ENCODE measurements around the gene PGK1.
"Not testable (repeated sequence)": the region's sequence is repeated elsewhere in the genome, so short reads cannot be mapped to it uniquely, and the experiment has no call there.

PGK1 gene

DNA sequence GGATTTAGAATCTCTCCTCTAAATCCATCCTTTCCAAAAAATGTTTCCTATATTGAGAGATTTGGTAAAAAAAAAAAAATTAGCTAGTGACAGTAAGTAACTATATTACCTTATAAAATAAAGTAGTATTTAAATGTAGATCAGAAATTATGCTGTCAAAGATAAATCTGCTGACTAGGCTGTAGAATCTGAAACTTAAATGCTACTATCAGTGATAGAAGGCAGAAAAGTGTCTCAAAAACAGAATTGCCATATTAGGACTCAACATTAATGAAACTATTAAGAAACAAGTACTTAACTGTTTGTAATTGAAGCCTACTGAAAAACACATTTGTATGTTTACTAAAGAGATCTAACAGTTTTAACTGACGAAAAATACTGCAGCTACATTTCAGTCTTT is 27.1 kb downstream of the PGK1 start:
- DNase-seq (no peak), ATAC-seq (no peak)
- Mint-ChIP-seq H3K27ac (peak overlapping the region in 1 of 2 donors; percentile 90), H3K9me3 (no peaks in the 10 kb centered on the region), H3K4me3 (no peak overlapping the region), H3K4me1 (no peaks in the 10 kb centered on the region), H3K27me3 (no peaks in the 10 kb centered on the region)

DNA sequence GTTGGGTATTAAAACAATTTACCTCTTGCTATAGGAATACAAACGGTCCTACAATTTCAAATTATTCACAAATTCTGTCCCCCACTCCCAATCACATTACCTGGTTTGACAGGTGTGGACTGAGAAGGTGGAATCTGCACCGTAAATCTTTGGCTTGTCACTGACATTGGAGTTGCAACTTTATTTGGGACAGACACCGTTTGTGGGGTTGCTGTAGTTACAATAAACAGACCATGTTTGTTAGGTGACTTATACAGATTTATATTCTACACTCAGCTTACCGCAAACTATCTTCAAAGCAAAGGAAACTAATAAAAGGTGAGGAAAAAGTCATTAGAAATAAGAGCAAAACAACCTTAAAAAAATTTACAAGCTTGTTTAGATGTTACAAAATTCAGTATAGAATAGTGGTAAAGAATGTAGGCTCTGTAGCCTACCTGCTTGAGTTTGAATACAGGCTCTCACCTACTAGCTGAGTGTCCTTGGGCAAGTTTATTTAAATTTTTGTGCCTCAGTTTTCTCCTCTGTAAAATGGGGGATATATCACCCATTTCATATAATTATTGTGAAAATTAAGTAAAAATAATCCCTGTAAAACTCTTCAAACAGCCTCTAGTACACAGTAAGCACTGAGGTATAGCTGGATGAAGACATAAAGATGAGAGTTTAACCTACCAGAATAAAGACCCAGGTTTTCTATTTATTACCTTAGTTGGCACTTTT is 29.4 kb downstream of the PGK1 start:
- H3K27ac Mint-ChIP-seq = no peak overlapping the region
- no peaks in the 10 kb centered on the region for H3K9me3 Mint-ChIP-seq
- ATAC-seq (no peak), DNase-seq (no peak)
- H3K4me3 Mint-ChIP-seq = no peak overlapping the region
- H3K4me1 Mint-ChIP-seq = peaks cover 4% of the 10 kb centered on the region
- no peaks in the 10 kb centered on the region for H3K27me3 Mint-ChIP-seq

- Mint-ChIP-seq H3K27ac (peak within 1 kb of the TSS; percentile 96 to 97), H3K4me1 (peaks cover 15% of the 10 kb centered on the region), H3K9me3 (peaks cover 7% of the 10 kb centered on the region in 2 donors), H3K27me3 (no peaks in the 10 kb centered on the region), H3K4me3 (peak within 1 kb of the TSS; percentile 88 to 90)
- DNase-seq (peak; percentile 77 to 88), ATAC-seq (peak; percentile 97)
Observed at GRCh38 chrX:78139160-78140123, 35.4 kb downstream of the PGK1 start, which contains the start of gene TAF9B. Gene TAF9B, minus strand, starts transcription at chrX:78139650. Its CDS starts 39 bp downstream, at chrX:78139611.

DNA sequence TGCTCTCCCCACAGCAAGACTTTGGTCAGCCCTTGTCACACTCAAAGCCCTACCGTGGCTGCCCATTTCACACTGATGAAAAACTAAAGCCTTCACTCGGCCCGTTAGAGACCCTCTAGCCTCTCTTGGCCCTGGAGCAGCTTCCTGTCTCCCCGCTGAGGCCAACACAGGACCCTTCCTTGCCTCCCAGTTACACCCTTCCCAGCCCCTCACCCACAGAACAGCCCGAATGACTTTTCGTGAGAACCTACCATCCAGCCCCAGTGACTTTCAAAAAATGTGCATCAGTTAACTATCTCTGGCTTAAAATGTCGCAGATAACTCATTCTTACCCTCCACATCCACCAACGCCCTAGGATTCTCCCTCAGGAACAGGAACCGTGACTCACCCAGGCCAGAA is 36.2 kb downstream of the PGK1 start:
- peaks cover 7% of the 10 kb centered on the region in 2 donors for H3K9me3 Mint-ChIP-seq
- peak overlapping the region; percentile 88 to 90 for H3K4me3 Mint-ChIP-seq
- no peaks in the 10 kb centered on the region for H3K27me3 Mint-ChIP-seq
- ATAC-seq (no peak), DNase-seq (no peak)
- H3K27ac Mint-ChIP-seq = peak overlapping the region; percentile 93 to 97
- peaks cover 15% of the 10 kb centered on the region for H3K4me1 Mint-ChIP-seq

- ATAC-seq, DNase-seq, H3K4me1 Mint-ChIP-seq, H3K27me3 Mint-ChIP-seq, H3K4me3 Mint-ChIP-seq, H3K27ac Mint-ChIP-seq: not testable (repeated sequence)
- H3K9me3 Mint-ChIP-seq = peaks cover 11 to 19% of the 10 kb centered on the region in 2 donors
Observed at GRCh38 chrX:78147002-78147540, 43.0 kb downstream of the PGK1 start.

DNA sequence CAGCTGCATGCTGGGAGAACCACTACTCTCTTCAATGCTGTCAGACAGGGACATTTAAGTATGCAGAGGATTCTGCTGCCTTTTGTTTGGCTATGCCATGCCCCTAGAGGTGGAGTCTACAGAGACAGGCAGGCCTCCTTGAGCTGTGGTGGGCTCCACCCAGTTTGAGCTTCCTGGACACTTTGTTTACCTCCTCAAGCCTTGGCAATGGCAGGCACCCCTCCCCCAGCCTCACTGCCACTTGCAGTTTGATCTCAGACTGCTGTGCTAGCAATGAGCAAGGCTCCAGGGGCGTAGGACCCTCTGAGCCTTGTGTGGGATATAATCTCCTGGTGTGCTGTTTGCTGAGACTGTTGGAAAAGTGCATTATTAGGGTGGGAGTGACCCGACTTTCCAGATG is 53.3 kb downstream of the PGK1 start:
- not testable (repeated sequence) for H3K27ac Mint-ChIP-seq, ATAC-seq, H3K4me1 Mint-ChIP-seq, H3K4me3 Mint-ChIP-seq, H3K9me3 Mint-ChIP-seq, H3K27me3 Mint-ChIP-seq, DNase-seq

GRCh38 chrX:78157846-78158245 is 53.8 kb downstream of the PGK1 start:
- DNase-seq, H3K27ac Mint-ChIP-seq, H3K9me3 Mint-ChIP-seq, H3K4me3 Mint-ChIP-seq, ATAC-seq, H3K4me1 Mint-ChIP-seq, H3K27me3 Mint-ChIP-seq: not testable (repeated sequence)

GRCh38 chrX:78160711-78161110 is 56.7 kb downstream of the PGK1 start:
- H3K4me3 Mint-ChIP-seq, H3K4me1 Mint-ChIP-seq, H3K9me3 Mint-ChIP-seq, H3K27me3 Mint-ChIP-seq, H3K27ac Mint-ChIP-seq, ATAC-seq, DNase-seq: not testable (repeated sequence)

DNA sequence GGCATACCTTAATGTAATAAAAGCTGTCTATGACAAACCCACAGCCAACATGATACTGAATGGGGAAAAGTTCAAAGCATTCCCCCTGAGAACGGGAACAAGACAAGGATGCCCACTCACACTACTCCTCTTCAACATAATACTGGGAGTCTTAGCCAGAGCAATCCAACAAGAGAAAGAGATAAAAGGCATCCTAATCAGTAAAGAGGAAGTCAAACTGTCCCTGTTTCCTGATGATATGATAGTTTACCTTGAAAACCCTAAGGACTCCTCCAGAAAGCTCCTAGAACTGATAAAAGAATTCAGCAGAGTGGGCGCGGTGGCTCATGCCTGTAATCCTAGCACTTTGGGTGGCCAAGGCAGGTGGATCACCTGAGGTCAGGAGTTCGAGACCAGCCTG is 59.1 kb downstream of the PGK1 start:
- not testable (repeated sequence) for H3K27me3 Mint-ChIP-seq, H3K9me3 Mint-ChIP-seq, ATAC-seq, H3K27ac Mint-ChIP-seq, H3K4me1 Mint-ChIP-seq, DNase-seq, H3K4me3 Mint-ChIP-seq

DNA sequence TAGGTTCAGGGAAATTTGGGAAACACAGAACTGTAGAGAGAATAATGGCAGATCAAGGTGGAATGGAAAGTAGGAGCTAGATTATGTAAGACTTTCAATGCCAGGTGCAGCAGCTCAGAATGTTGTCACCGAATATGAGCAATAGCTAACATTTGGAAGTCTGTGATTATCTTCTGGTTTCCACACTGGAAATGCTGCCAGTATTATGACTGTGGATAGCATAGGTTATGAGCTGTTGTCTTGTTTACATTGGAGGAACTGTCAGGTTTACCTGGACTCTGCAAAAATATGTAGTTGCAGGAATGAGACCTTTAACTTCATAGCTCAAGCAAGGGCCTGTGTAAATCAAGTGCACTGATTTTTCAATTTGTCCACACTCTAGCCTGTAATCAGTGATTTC is 61.4 kb downstream of the PGK1 start:
- ATAC-seq = no peak
- no peak for DNase-seq
- Mint-ChIP-seq H3K4me1 (peaks cover 7% of the 10 kb centered on the region), H3K4me3 (no peak overlapping the region), H3K9me3 (peaks cover 5 to 7% of the 10 kb centered on the region in 2 donors), H3K27ac (no peak overlapping the region), H3K27me3 (no peaks in the 10 kb centered on the region)

GRCh38 chrX:78168065-78168464 is 64.0 kb downstream of the PGK1 start:
- H3K27ac Mint-ChIP-seq = no peak overlapping the region
- no peaks in the 10 kb centered on the region for H3K4me1 Mint-ChIP-seq
- H3K4me3 Mint-ChIP-seq = no peak overlapping the region
- DNase-seq (no peak), ATAC-seq (peak; percentile 82)
- H3K9me3 Mint-ChIP-seq = no peaks in the 10 kb centered on the region
- H3K27me3 Mint-ChIP-seq = no peaks in the 10 kb centered on the region

Measured in stimulated activated naive CD8-positive, alpha-beta T cell treated with anti-CD3 and anti-CD28 coated beads, Interleukin-15, amount 100 ng/mL, for 72 hours (primary cell).